PC-9 (cell line): ENCODE data around the gene ASCC3. TPM values are rescaled to one million over a fixed set of nuclear protein-coding genes. Genes with fewer than 3 reads are reported as not detected.
"Not testable (repeated sequence)": the region's sequence is repeated elsewhere in the genome, so short reads cannot be mapped to it uniquely, and the experiment has no call there.

Source experiments
- BruUV-seq: library from RNA; stranded (reverse); fragments of 400-500 nt; replicated peaks from 2 replicates; lab custom pipeline; 2021; lab: Mats Ljungman, UMichigan
- CTCF ChIA-PET: fragments of 300-600 bp; sonication (Branson Sonifier 250); formaldehyde crosslinking; loops from one replicate; lab custom pipeline; 2022; ENCODE audit warnings: antibody characterized with exemption; lab: Charles Lee
- POLR2A ChIA-PET: fragments of 300-600 bp; sonication (Branson Sonifier 250); formaldehyde crosslinking; loops from one replicate; lab custom pipeline; 2022; ENCODE audit warnings: antibody characterized with exemption; ENCODE audit not compliant: unreplicated experiment; lab: Charles Lee
- DNase-seq, 2 experiments: peaks; one replicate each; pipeline versions ENCODE4 v3.0.0 to v3.0.0-alpha.2; 2015 to 2022; ENCODE audit warnings: mixed read lengths in 1 of 2
- H2AFZ ChIP-seq: fragments of 200-600 bp; sonication (generic); 2 replicates; pipeline ENCODE4 v1.8.1; 2017; ENCODE audit warnings: antibody characterized with exemption
- H3F3A ChIP-seq: fragments of 200-600 bp; sonication (generic); 2 replicates; pipeline ENCODE4 v1.8.1; 2017; ENCODE audit warnings: antibody characterized with exemption, mild to moderate bottlenecking, low read depth; ENCODE audit not compliant: insufficient read depth
- H3K27ac ChIP-seq: fragments of 200-600 bp; sonication (generic); 2 replicates; pipeline ENCODE4 v1.6.1; 2016; ENCODE audit warnings: mixed run types
- H3K27me3 ChIP-seq: fragments of 200-600 bp; sonication (generic); 2 replicates; pipeline ENCODE4 v1.6.1; 2016; ENCODE audit warnings: low read depth, mixed run types; ENCODE audit not compliant: insufficient read depth
- H3K36me3 ChIP-seq: fragments of 200-600 bp; sonication (generic); 2 replicates; pipeline ENCODE4 v1.6.1; 2016; ENCODE audit warnings: low read depth, mixed run types
- H3K4me1 ChIP-seq: fragments of 200-600 bp; sonication (generic); replicated peaks from 2 replicates; pipeline ENCODE4 v1.6.1; 2016; ENCODE audit warnings: mixed run types; ENCODE audit not compliant: insufficient read depth
- H3K4me2 ChIP-seq: fragments of 200-600 bp; sonication (generic); 2 replicates; pipeline ENCODE4 v1.6.1; 2017; ENCODE audit warnings: mixed run types
- H3K4me3 ChIP-seq: fragments of 200-600 bp; sonication (generic); 2 replicates; pipeline ENCODE4 v1.6.1; 2016; ENCODE audit warnings: mixed run types
- H3K79me2 ChIP-seq: fragments of 200-600 bp; sonication (generic); 2 replicates; pipeline ENCODE4 v1.6.1; 2017; ENCODE audit warnings: low read depth, mixed run types
- H3K9me2 ChIP-seq: fragments of 200-600 bp; sonication (generic); 2 replicates; pipeline ENCODE4 v1.8.1; 2017; ENCODE audit warnings: mild to moderate bottlenecking; ENCODE audit not compliant: insufficient read depth
- H3K9me3 ChIP-seq: fragments of 200-600 bp; sonication (generic); 2 replicates; pipeline ENCODE4 v1.8.1; 2016; ENCODE audit warnings: low read depth; ENCODE audit not compliant: insufficient read depth
- H4K20me1 ChIP-seq: fragments of 200-600 bp; sonication (generic); 2 replicates; pipeline ENCODE4 v1.8.1; 2017; ENCODE audit not compliant: insufficient read depth
- EZH2 ChIP-seq: fragments of 200-600 bp; sonication (generic); IDR thresholded peaks from 2 replicates; pipeline ENCODE4 v1.8.0; 2017; ENCODE audit warnings: antibody characterized with exemption, low read depth
- intact Hi-C: fragments of 100-400 bp; cut with micrococcal nuclease; formaldehyde crosslinking; loops from one replicate; pipeline ENCODE4 v1.10.0; 2022; ENCODE audit not compliant: unreplicated experiment
- total RNA-seq: library from RNA; stranded (reverse); gene quantifications from 2 replicates; pipeline ENCODE4 v1.2.3, GENCODE V29; 2021
- TF ChIP-seq, protein P1 (sequence below): fragments of 200-600 bp; sonication (generic); conservative IDR thresholded peaks from 2 replicates; pipeline ENCODE4 v1.6.1; 2017; ENCODE audit warnings: mixed run types, antibody characterized with exemption, mild to moderate bottlenecking, moderate library complexity

ASCC3 gene
- total RNA-seq, 1 experiment from 2014 or later = 29.4 TPM

DNA sequence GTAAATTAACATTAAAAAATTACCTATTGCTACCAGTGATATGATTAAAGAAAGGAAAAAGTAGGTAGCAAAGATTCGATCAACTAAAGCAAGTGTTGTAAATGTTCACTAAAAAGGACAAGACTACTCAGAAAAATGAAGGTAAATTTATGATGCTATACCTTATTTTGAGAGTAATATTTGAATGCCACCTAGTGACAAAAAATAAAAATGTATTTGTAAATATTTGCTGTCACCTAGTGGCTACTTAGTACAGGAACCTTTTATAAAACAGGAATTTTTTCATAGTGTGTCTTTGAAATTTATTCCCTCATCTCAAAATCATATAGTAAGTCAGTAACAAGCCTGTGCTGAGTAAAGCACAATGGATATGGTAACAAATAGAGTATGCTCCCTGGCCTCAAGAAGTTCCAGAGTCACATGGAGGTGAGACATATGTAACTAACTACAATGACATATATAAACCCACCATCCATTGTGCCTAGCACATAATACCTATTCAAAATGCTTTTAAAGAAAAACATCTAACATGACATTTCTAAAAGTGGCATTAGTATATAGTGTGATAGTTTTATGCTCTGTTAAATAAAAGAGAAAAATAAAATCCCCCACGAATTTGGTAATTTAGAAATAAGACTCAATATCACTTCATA, 223.3 kb downstream of the ASCC3 start:
- Histone ChIP-seq H3F3A (peaks cover 5% of the 10 kb centered on the region; the same call in 1 of the 2 replicates), H3K4me2 (no peak overlapping the region), H3K27me3 (no peaks in the 10 kb centered on the region), H4K20me1 (no peaks in the 10 kb centered on the region), H3K4me3 (no peak overlapping the region), H3K9me2 (no peaks in the 10 kb centered on the region), H3K27ac (no peak overlapping the region), H3K36me3 (peaks cover 5% of the 10 kb centered on the region; the same call in 1 of the 2 replicates), H3K4me1 (peaks cover 2% of the 10 kb centered on the region), H3K79me2 (no peaks in the 10 kb centered on the region), H2AFZ (no peak overlapping the region), H3K9me3 (no peaks in the 10 kb centered on the region)
- POLR2A ChIA-PET = no interaction called here
- peak in 1 of 2 experiments; percentile 56 for DNase-seq
- CTCF ChIA-PET = interaction anchor here (0.9 to 1.0 kb wide), 2 partner anchors 482 to 790 kb away, joined by 3 read pairs; no protein-coding TSS in a partner anchor
- TF ChIP-seq, protein P1, sequence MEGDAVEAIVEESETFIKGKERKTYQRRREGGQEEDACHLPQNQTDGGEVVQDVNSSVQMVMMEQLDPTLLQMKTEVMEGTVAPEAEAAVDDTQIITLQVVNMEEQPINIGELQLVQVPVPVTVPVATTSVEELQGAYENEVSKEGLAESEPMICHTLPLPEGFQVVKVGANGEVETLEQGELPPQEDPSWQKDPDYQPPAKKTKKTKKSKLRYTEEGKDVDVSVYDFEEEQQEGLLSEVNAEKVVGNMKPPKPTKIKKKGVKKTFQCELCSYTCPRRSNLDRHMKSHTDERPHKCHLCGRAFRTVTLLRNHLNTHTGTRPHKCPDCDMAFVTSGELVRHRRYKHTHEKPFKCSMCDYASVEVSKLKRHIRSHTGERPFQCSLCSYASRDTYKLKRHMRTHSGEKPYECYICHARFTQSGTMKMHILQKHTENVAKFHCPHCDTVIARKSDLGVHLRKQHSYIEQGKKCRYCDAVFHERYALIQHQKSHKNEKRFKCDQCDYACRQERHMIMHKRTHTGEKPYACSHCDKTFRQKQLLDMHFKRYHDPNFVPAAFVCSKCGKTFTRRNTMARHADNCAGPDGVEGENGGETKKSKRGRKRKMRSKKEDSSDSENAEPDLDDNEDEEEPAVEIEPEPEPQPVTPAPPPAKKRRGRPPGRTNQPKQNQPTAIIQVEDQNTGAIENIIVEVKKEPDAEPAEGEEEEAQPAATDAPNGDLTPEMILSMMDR = peak; percentile 83
- TF ChIP-seq EZH2 = no peak
- intact Hi-C loops = loop anchor here (1.0 to 10.0 kb wide), 4 partner anchors 183 to 551 kb away; no protein-coding TSS in a partner anchor
- BruUV-seq = no TSS peak

DNA sequence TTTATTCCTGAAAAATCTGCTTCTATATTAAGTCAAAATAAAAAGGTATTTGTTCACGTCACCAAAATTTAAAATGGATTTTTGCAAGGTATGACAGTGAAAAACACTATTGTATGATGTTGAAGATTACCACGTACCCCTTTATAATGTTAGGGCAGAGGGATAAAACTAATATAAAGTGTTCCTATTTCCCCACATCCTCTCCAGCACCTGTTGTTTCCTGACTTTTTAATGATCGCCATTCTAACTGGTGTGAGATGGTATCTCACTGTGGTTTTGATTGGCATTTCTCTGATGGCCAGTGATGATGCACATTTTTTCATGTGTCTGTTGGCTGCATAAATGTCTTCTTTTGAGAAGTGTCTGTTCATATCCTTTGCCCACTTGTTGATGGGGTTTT, 240.0 kb downstream of the ASCC3 start:
- H3K9me3 ChIP-seq, H3K27ac ChIP-seq, H4K20me1 ChIP-seq, H3K27me3 ChIP-seq, H2AFZ ChIP-seq, BruUV-seq, H3K4me3 ChIP-seq, H3K36me3 ChIP-seq, DNase-seq, H3K4me1 ChIP-seq, POLR2A ChIA-PET, CTCF ChIA-PET, intact Hi-C loops, H3K4me2 ChIP-seq, H3K79me2 ChIP-seq, H3F3A ChIP-seq, H3K9me2 ChIP-seq: not testable (repeated sequence)

DNA sequence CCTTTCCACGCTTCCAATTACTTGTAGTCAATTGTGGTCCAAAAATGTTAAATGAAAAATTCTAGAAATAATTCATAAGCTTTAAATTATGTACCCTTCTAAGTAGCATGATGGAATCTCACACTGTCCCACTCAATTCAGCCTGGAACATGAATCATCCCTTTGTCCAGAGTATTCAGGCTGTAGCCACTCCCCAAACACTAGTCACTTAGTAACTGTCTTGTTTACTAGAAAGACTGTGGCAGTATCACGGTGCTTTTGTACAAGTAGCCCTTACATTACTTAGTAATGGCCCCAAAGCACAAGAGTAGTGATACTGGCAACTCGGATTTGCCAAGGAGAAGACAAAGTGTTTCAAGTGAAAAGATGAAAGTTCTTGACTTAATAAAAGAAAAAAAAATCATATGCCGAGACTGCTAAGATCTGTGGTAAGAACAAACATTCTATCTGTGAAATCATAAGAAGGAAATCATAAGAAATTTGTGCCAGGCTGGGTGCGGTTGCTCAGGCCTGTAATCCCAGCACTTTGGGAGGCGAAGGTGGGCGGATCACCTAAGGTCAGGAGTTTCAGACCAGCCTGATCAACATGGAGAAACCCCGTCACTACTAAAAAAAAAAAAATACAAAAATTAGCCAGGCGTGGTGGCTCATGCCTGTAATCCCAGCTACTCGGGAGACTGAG, 247.9 kb downstream of the ASCC3 start:
- Histone ChIP-seq H2AFZ (no peak overlapping the region), H3K9me2 (no peaks in the 10 kb centered on the region), H3K4me1 (no peaks in the 10 kb centered on the region), H3K4me2 (no peak overlapping the region), H3F3A (no peaks in the 10 kb centered on the region), H3K27me3 (no peaks in the 10 kb centered on the region), H3K36me3 (0 out of 2 replicates have a peak, but pooled peaks cover under 1% of the 10 kb centered on the region), H3K27ac (no peak overlapping the region), H3K9me3 (no peaks in the 10 kb centered on the region), H3K4me3 (no peak overlapping the region), H3K79me2 (no peaks in the 10 kb centered on the region), H4K20me1 (no peaks in the 10 kb centered on the region; the same call in 1 of the 2 replicates)
- peak; percentile 29 to 59 for DNase-seq
- TF ChIP-seq EZH2 = no peak
- TF ChIP-seq, protein P1 = no peak
- BruUV-seq = no TSS peak
- intact Hi-C loops = no loop called here
- ChIA-PET POLR2A (no interaction called here), CTCF (no interaction called here)
